Subcutaneous adipose tissue (tissue), 4 donors: Measurements from ENCODE around the gene FN3K. TPM values are rescaled to one million over a fixed set of nuclear protein-coding genes. Genes with fewer than 3 reads are reported as not detected.

Source experiments
- total RNA-seq, 4 donors: library from RNA; depleted of rRNA; stranded (reverse); fragments of >200 nt; gene quantifications; one replicate each; pipeline ENCODE4 v1.1.0, GENCODE V29; 2016
- TF ChIP-seq, protein P1 (sequence below): fragments of 450-650 bp; IDR thresholded peaks from one replicate; pipeline ENCODE4 v1.5.1; 2016; ENCODE audit warnings: low read depth, mild to moderate bottlenecking, control low read depth, antibody characterized with exemption, moderate library complexity

Gene FN3K
- total RNA-seq, 4 donors from 2014 or later, result 2.0 to 35.8 (median 5.2) TPM

DNA sequence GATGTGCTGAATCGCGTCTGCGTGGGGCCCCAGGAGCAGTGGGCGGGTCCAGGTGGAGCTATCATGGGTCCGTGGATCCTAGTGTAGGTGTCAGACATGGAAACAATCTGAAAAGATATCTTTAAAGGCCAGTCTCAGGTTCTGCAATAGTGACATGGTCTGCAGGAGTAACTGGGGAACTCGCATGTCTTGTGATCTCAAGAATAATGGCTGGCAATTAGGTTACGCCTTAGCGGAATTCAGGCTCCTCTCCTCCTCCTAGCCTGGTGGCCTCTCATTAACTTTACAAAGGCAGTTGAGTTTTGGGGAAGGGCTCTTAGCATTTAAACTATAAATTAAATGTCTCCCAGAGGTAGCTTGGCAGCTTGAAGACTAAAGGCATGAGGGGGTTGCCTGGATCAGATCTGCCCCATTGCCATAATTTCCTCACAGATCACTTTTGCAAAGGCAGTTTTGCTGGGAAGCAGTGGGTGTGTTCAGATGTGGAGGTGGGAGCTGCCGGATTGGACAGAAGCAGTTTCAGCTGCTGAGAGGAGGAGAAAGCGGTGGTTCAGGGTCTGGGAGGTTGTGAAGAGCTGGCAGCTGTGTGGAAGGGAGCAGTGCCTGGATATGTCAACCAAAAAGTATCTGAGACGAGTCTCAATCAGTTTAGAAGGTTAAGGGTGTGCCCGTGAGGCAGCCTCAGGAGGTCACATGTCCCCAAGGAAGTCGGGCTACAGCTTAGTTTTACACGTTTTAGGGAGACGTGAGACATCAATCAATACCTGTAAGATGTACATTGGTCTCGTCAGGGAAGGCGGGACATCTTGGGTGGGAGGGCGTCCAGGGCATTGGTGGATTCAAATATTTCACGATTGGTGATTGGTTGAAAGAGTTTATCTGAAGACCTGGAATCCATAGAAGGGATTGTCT, 19.1 kb downstream of the FN3K start:
- TF ChIP-seq, protein P1, sequence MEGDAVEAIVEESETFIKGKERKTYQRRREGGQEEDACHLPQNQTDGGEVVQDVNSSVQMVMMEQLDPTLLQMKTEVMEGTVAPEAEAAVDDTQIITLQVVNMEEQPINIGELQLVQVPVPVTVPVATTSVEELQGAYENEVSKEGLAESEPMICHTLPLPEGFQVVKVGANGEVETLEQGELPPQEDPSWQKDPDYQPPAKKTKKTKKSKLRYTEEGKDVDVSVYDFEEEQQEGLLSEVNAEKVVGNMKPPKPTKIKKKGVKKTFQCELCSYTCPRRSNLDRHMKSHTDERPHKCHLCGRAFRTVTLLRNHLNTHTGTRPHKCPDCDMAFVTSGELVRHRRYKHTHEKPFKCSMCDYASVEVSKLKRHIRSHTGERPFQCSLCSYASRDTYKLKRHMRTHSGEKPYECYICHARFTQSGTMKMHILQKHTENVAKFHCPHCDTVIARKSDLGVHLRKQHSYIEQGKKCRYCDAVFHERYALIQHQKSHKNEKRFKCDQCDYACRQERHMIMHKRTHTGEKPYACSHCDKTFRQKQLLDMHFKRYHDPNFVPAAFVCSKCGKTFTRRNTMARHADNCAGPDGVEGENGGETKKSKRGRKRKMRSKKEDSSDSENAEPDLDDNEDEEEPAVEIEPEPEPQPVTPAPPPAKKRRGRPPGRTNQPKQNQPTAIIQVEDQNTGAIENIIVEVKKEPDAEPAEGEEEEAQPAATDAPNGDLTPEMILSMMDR, result no peak

- TF ChIP-seq, protein P1, result no peak
These were observed 20.8 kb downstream of the FN3K start for GRCh38 chr17:82756166-82756565.

DNA sequence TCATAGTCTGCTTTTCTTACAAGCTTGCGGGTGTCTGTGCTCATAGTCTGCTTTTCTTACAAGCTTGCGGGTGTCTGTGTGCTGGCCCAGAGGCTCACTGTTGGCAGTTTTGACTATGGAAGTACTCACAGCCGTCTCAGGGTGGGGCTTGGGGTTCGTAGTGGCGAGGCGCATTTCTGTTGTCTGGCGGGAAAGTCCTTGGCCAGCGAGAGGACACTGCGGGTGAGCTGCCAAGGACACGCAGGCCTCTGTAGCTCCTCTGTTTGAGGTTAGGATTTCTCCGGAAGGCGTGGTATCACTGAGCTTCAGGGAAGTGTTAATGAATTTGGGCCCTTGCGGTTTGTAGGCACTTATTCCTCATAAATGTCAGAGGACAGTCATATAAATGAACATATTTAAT, 30.0 kb downstream of the FN3K start:
- TF ChIP-seq, protein P1, result no peak

- TF ChIP-seq, protein P1, result no peak
These were observed 31.8 kb downstream of the FN3K start for GRCh38 chr17:82767041-82767754.

GRCh38 chr17:82769041-82769440, 33.6 kb downstream of the FN3K start:
- TF ChIP-seq, protein P1, result no peak

GRCh38 chr17:82772026-82772425, 36.6 kb downstream of the FN3K start:
- TF ChIP-seq, protein P1, result no peak
